Skeletal muscle tissue (tissue), 4 donors: ENCODE measurements around the gene DNAAF5. TPM values are rescaled to one million over a fixed set of nuclear protein-coding genes. Genes with fewer than 3 reads are reported as not detected.
"Not testable (repeated sequence)": the region's sequence is repeated elsewhere in the genome, so short reads cannot be mapped to it uniquely, and the experiment has no call there.

Source experiments
- H3K27ac ChIP-seq: one replicate; pipeline ENCODE4 v1.7.0; 2013; ENCODE audit warnings: mild to moderate bottlenecking, low read depth, low read length, inconsistent platforms
- H3K27me3 ChIP-seq, 3 donors: one replicate each; pipeline ENCODE4 v1.7.0; 2013; ENCODE audit warnings: low read length in 3 of 3; ENCODE audit not compliant: control insufficient read depth in 3 of 3, insufficient read depth in 3 of 3
- H3K36me3 ChIP-seq, 3 donors: one replicate each; pipeline ENCODE4 v1.7.0; 2013; ENCODE audit warnings: low read length in 3 of 3; ENCODE audit not compliant: control insufficient read depth in 3 of 3, insufficient read depth in 3 of 3
- H3K4me1 ChIP-seq, 3 donors: one replicate each; pipeline ENCODE4 v1.7.0; 2013; ENCODE audit warnings: low read length in 3 of 3, mild to moderate bottlenecking in 3 of 3; ENCODE audit not compliant: control insufficient read depth in 3 of 3, insufficient read depth in 3 of 3
- H3K4me3 ChIP-seq, 3 donors: one replicate each; pipeline ENCODE4 v1.7.0; 2013; ENCODE audit warnings: low read length in 3 of 3
- H3K9ac ChIP-seq, 3 donors: one replicate each; pipeline ENCODE4 v1.7.0; 2013; ENCODE audit warnings: low read length in 3 of 3, mild to moderate bottlenecking in 3 of 3, moderate library complexity in 2 of 3, low read depth in 1 of 3
- H3K9me3 ChIP-seq, 3 donors: one replicate each; pipeline ENCODE4 v1.7.0; 2013; ENCODE audit warnings: low read length in 3 of 3; ENCODE audit not compliant: control insufficient read depth in 3 of 3
- total RNA-seq: library from RNA; depleted of rRNA; stranded (reverse); fragments of >200 nt; gene quantifications from one replicate; pipeline ENCODE4 v1.2.3, GENCODE V29; 2014
- donor health status: Osteomylitis.

DNAAF5 gene
- total RNA-seq, 1 donor from 2014 or later: 13.0 TPM

GRCh38 chr7:752256-752655 lies 25.8 kb downstream of the DNAAF5 start:
- not testable (repeated sequence) for H3K27ac ChIP-seq, H3K27me3 ChIP-seq, H3K4me3 ChIP-seq, H3K4me1 ChIP-seq, H3K9ac ChIP-seq, H3K9me3 ChIP-seq
- H3K36me3 ChIP-seq: peaks cover 32 to 36% (median 35%) of the 10 kb centered on the region in 3 donors

GRCh38 chr7:753190-753589 lies 26.7 kb downstream of the DNAAF5 start:
- peaks cover 41 to 44% (median 44%) of the 10 kb centered on the region in 3 donors for H3K36me3 ChIP-seq

DNA sequence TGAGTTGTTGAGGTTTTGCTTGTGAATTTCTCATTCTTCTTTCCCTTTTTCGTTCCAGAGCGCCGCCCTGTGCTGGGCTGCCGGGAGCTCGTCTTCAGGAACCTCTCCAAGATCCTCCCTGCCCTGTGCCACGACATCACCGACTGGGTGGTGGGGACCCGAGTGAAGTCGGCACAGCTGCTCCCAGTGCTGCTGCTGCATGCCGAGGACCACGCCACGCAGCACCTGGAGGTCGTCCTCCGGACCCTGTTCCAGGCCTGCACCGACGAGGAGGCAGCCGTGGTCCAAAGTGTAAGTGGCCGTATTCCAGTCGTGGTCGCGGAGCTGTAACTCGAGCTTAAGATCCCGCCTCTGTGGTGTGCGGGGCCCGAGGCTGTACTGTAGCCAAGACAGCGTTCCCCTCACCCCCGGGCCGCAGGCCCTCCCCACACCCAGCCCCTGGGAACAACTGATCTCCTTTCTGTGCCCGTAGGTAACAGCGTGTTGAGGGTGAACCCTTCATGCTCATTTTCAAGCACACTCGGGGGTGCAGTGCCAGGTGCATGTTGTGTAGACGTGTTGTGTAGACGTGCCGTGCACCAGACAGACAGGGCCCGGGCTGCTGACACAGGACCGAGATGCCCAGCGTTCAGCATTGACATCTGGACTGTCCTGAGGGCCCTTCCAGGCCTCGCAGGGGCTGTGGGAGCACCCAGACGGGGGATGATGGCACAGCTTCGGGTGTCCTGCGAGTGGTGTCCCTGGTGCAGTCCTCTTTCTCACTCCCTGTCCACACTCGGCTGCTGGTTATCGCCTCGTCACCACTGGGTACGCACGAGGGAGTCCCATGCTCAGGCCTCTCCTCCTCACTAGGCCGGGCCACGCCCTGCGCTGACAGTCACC lies 28.3 kb downstream of the DNAAF5 start:
- Histone ChIP-seq H3K9ac (no peak overlapping the region), H3K27me3 (no peaks in the 10 kb centered on the region), H3K9me3 (no peaks in the 10 kb centered on the region), H3K4me3 (no peak overlapping the region), H3K4me1 (peaks cover 0 to 2% (median 0%) of the 10 kb centered on the region in 3 donors), H3K36me3 (peaks cover 44 to 52% (median 44%) of the 10 kb centered on the region in 3 donors), H3K27ac (no peak overlapping the region)

More at GRCh38 chr7:753190-753589, 26.7 kb downstream of the DNAAF5 start:
- H3K4me1 ChIP-seq: peaks cover 0 to 2% (median 2%) of the 10 kb centered on the region in 3 donors
- H3K9ac ChIP-seq: no peak overlapping the region
- no peak overlapping the region for H3K27ac ChIP-seq
- no peaks in the 10 kb centered on the region for H3K9me3 ChIP-seq
- H3K27me3 ChIP-seq: no peaks in the 10 kb centered on the region
- H3K4me3 ChIP-seq: no peak overlapping the region

DNA sequence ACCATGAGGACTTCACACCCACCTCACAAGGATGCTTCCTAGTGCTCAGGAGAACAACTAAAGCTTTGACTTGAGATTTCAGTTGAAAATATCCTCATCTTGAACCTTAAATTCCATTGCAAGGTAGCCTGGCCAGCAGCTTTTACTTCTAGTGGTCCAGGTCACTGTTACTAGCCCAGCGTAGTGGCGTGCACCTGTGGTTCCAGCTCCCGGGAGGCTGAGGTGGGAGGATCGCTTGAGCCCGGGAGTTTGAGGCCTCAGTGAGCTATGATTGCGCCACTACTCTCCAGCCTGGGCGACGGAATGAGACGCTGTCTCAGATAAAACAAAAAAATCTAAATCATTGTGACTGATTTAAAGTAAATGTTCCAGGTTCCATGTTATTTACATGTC lies 28.9 kb downstream of the DNAAF5 start:
- no peak overlapping the region for H3K27ac ChIP-seq
- no peak overlapping the region for H3K4me3 ChIP-seq
- H3K4me1 ChIP-seq: no peaks in the 10 kb centered on the region
- H3K27me3 ChIP-seq: no peaks in the 10 kb centered on the region
- peaks cover 39 to 50% (median 47%) of the 10 kb centered on the region in 3 donors for H3K36me3 ChIP-seq
- no peak overlapping the region for H3K9ac ChIP-seq
- H3K9me3 ChIP-seq: no peaks in the 10 kb centered on the region

DNA sequence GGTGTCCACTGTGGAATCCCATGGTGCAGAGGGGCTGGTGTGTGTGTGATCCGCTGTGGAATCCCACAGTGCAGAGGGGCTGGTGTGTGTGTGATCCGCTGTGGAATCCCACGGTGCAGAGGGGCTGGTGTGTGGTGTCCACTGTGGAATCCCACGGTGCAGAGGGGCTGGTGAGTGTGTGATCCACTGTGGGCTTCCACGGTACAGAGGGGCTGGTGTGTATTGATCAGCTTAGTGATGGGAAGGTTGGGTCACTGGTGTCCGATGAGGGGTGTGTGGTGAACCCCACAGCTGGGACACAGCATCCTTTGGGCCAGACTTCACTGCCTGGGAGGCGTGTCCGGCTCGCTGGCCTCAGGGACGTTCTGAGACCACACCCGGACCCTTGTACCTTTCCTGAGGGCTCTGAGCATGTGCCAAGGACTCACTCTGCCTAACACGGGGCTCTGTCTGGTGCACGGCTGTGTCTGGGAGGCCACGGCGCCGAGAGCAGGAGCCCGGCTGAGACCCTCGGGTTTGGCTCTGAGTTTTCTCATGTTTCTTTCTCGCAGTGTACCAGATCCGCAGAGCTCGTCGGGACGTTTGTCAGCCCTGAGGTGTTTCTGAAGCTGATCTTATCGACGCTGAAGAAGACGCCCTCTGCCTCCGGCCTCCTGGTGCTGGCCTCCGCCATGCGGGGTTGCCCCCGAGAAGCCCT lies 29.9 kb downstream of the DNAAF5 start:
- Histone ChIP-seq H3K4me3 (no peak overlapping the region), H3K27ac (no peak overlapping the region), H3K9me3 (no peaks in the 10 kb centered on the region)

DNA sequence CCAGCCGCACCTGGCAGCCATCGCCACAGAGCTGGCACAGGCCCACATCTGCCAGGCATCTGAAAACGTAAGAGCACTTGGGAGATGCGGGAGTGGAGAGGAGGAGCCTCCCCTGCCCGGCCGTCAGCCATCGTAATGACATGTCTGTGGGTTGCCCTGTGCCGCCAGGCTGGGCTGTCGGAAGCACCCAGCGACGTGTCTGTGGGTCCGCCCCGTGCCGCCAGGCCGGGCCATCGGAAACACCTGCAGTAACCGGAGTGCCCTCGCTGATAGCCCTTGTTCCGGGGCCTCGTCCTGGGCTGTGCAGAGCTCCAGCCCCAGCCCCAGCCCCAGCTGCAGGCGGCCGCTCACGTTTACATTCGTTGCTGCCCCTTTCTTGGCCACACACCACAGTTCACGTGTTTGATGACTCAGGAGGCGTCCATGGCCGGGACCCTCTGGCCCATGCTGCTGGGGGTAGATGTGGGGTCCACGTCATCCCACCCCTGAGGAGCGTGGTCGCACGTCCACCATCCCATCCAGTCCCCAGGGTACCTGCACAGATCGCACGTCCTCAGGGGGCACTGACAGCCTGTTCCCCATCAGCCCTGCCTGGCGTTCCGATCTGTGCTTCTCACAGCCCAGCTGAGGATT lies 30.5 kb downstream of the DNAAF5 start:
- peaks cover 45 to 53% (median 49%) of the 10 kb centered on the region in 3 donors for H3K36me3 ChIP-seq

More for the DNA sequence above, 29.9 kb downstream of the DNAAF5 start:
- Histone ChIP-seq H3K27me3 (no peaks in the 10 kb centered on the region), H3K4me1 (no peaks in the 10 kb centered on the region), H3K36me3 (peaks cover 40 to 50% (median 49%) of the 10 kb centered on the region in 3 donors), H3K9ac (no peak overlapping the region)

GRCh38 chr7:757741-758163 lies 31.3 kb downstream of the DNAAF5 start:
- Histone ChIP-seq H3K9me3 (no peaks in the 10 kb centered on the region), H3K36me3 (peaks cover 46 to 53% (median 49%) of the 10 kb centered on the region in 3 donors), H3K4me3 (no peak overlapping the region), H3K4me1 (no peaks in the 10 kb centered on the region), H3K9ac (no peak overlapping the region), H3K27ac (no peak overlapping the region), H3K27me3 (no peaks in the 10 kb centered on the region)

More for the DNA sequence above, 30.5 kb downstream of the DNAAF5 start:
- Histone ChIP-seq H3K4me1 (no peaks in the 10 kb centered on the region), H3K27ac (no peak overlapping the region), H3K27me3 (no peaks in the 10 kb centered on the region), H3K9ac (no peak overlapping the region), H3K9me3 (no peaks in the 10 kb centered on the region), H3K4me3 (no peak overlapping the region)

- Histone ChIP-seq H3K4me3 (no peak overlapping the region), H3K27me3 (no peaks in the 10 kb centered on the region), H3K36me3 (peaks cover 56 to 63% (median 59%) of the 10 kb centered on the region in 3 donors), H3K4me1 (no peaks in the 10 kb centered on the region), H3K9me3 (no peaks in the 10 kb centered on the region), H3K9ac (no peak overlapping the region), H3K27ac (no peak overlapping the region)
These were observed 33.1 kb downstream of the DNAAF5 start for GRCh38 chr7:759569-759968.

GRCh38 chr7:760006-760405 lies 33.5 kb downstream of the DNAAF5 start:
- no peaks in the 10 kb centered on the region for H3K9me3 ChIP-seq
- no peak overlapping the region for H3K9ac ChIP-seq
- H3K27ac ChIP-seq: no peak overlapping the region
- H3K27me3 ChIP-seq: no peaks in the 10 kb centered on the region
- H3K4me1 ChIP-seq: no peaks in the 10 kb centered on the region
- peaks cover 51 to 61% (median 59%) of the 10 kb centered on the region in 3 donors for H3K36me3 ChIP-seq
- H3K4me3 ChIP-seq: no peak overlapping the region
